ENCODE measurements around the gene PKD1.

- TF ChIP-seq ZFX (IDR thresholded peaks at IDR 0.05; ENCODE audit: borderline replicate concordance), result no peak
- no peak for TF ChIP-seq CTCF (IDR thresholded peaks at IDR 0.05)
Observed at GRCh38 chr16:2177561-2177960, 41.9 kb upstream of the PKD1 start.
